HepG2 (cell line): ENCODE results near the gene ABCA13. TPM values are rescaled to one million over a fixed set of nuclear protein-coding genes. Genes with fewer than 3 reads are reported as not detected.

Experiments used
- ATAC-seq: fragments of 200-7000 bp; cut with Tn5 transposase; 3 replicates; pipeline ENCODE4 v1.9.1; 2020; ENCODE audit warnings: mild to moderate bottlenecking, moderate library complexity
- BruUV-seq: library from RNA; stranded (reverse); fragments of 400-500 nt; replicated peaks from 2 replicates; lab custom pipeline; 2021; lab: Mats Ljungman, UMichigan
- CTCF ChIA-PET: fragments of 300-600 bp; formaldehyde crosslinking; extraction: SDS; loops from one replicate; lab custom pipeline; 2021; ENCODE audit warnings: low total read pairs, inconsistent platforms, low intra/inter-chr PET ratio; lab: Yijun Ruan, JAX
- POLR2A ChIA-PET: fragments of 350-600 bp; sonication (Branson Sonifier 250); formaldehyde crosslinking; loops from one replicate; lab custom pipeline; 2020; ENCODE audit warnings: antibody characterized with exemption, inconsistent platforms; lab: Yijun Ruan, JAX
- DNase-seq: peaks from one replicate; pipeline ENCODE4 v3.0.0-alpha.2; 2015; ENCODE audit warnings: low spot score
- FAIRE-seq: peaks from 3 replicates; lab custom pipeline; 2011; peaks lifted over from hg19 to GRCh38; lab: Jason Lieb, UNC
- H2AFZ ChIP-seq: one replicate; pipeline ENCODE4 v1.6.1; 2011; ENCODE audit warnings: low read length, inconsistent platforms
- H3K27ac ChIP-seq: fragments of 300-600 bp; 3 replicates; pipeline ENCODE4 v1.8.0; 2011; ENCODE audit warnings: mixed run types, mild to moderate bottlenecking, mixed read lengths, low read length, inconsistent platforms; ENCODE audit not compliant: insufficient read depth; ENCODE audit errors: extremely low read length
- H3K27me3 ChIP-seq, 2 experiments: fragments of 200-600 bp in 1 of 2; 2 replicates in 1 of 2; 3 replicates in 1 of 2; pipeline versions ENCODE4 v1.6.0 to v1.8.0; 2011; ENCODE audit warnings: low read length in 2 of 2, mild to moderate bottlenecking in 2 of 2, moderate library complexity in 2 of 2, inconsistent platforms in 1 of 2; ENCODE audit not compliant: insufficient read depth in 2 of 2, control insufficient read depth in 1 of 2
- H3K36me3 ChIP-seq, 2 experiments: fragments of 200-600 bp in 1 of 2; replicated peaks in 1 of 2; 2 replicates in 1 of 2; 3 replicates in 1 of 2; pipeline versions ENCODE4 v1.5.1 to v1.8.0; 2011; ENCODE audit warnings: low read length in 2 of 2, inconsistent platforms in 1 of 2; ENCODE audit not compliant: insufficient read depth in 2 of 2, control insufficient read depth in 1 of 2
- H3K4me1 ChIP-seq: 2 replicates; pipeline ENCODE4 v1.5.1; 2012; ENCODE audit warnings: low read length, inconsistent platforms; ENCODE audit not compliant: insufficient read depth
- H3K4me2 ChIP-seq: 2 replicates; pipeline ENCODE4 v1.6.0; 2011; ENCODE audit warnings: low read depth, low read length, inconsistent platforms
- H3K4me3 ChIP-seq, 3 experiments: fragments of 200-600 bp in 1 of 3; sonication (generic), shearing (Covaris generic) in 1 of 3; replicated peaks in 1 of 3; 2 replicates each; pipeline ENCODE4 v1.5.1; 2011 to 2016; ENCODE audit warnings: low read length in 3 of 3, inconsistent platforms in 2 of 3, low read depth in 2 of 3, mild to moderate bottlenecking in 2 of 3, control low read depth in 1 of 3, mixed read lengths in 1 of 3; ENCODE audit not compliant: insufficient read depth in 1 of 3
- H3K79me2 ChIP-seq: one replicate; pipeline ENCODE4 v1.6.1; 2011; ENCODE audit warnings: low read length, inconsistent platforms; ENCODE audit not compliant: insufficient read depth
- H3K9ac ChIP-seq: 2 replicates; pipeline ENCODE4 v1.6.0; 2011; ENCODE audit warnings: mild to moderate bottlenecking, low read depth, low read length, inconsistent platforms; ENCODE audit not compliant: insufficient read depth
- H3K9me3 ChIP-seq: 2 replicates; pipeline ENCODE4 v1.5.1; 2012; ENCODE audit warnings: mild to moderate bottlenecking, low read length
- H4K20me1 ChIP-seq: 2 replicates; pipeline ENCODE4 v1.6.0; 2011; ENCODE audit warnings: inconsistent platforms, mild to moderate bottlenecking, low read length, moderate library complexity; ENCODE audit not compliant: insufficient read depth
- CBX2 ChIP-seq, 2 experiments: fragments of 200-600 bp in 1 of 2; sonication (generic); formaldehyde crosslinking in 1 of 2; IDR thresholded peaks; 2 replicates each; pipeline versions ENCODE4 v1.7.0 to v1.8.1; 2018 to 2022; ENCODE audit warnings: low read depth in 2 of 2, low read length in 1 of 2, mild to moderate bottlenecking in 1 of 2, missing genetic modification reagents in 1 of 2
- CEBPZ ChIP-seq: IDR thresholded peaks from 2 replicates; pipeline ENCODE4 v1.6.1; 2012; ENCODE audit warnings: low read length, improper control_type of control experiment
- CSRNP1 ChIP-seq: sonication (generic); formaldehyde crosslinking; IDR thresholded peaks from 2 replicates; pipeline ENCODE4 v1.8.1; 2023; ENCODE audit warnings: mild to moderate bottlenecking, missing genetic modification reagents
- FOXO1 ChIP-seq: sonication (generic); formaldehyde crosslinking; IDR thresholded peaks from 2 replicates; pipeline ENCODE4 v1.4.0; 2020; ENCODE audit warnings: missing genetic modification reagents
- MATR3 ChIP-seq: sonication (generic); formaldehyde crosslinking; IDR thresholded peaks from 2 replicates; pipeline ENCODE4 v1.4.0; 2020; ENCODE audit warnings: missing genetic modification reagents
- MIER2 ChIP-seq: IDR thresholded peaks from 2 replicates; pipeline ENCODE4 v1.6.1; 2016; ENCODE audit warnings: missing biosample characterization, missing genetic modification reagents
- POLR2A ChIP-seq, 2 experiments: IDR thresholded peaks; 2 replicates each; pipeline ENCODE4 v1.6.1; 2011; ENCODE audit warnings: low read depth in 2 of 2, low read length in 2 of 2, mild to moderate bottlenecking in 1 of 2, moderate library complexity in 1 of 2; ENCODE audit not compliant: insufficient read depth in 1 of 2
- RARG ChIP-seq: sonication (generic); formaldehyde crosslinking; IDR thresholded peaks from 2 replicates; pipeline ENCODE4 v1.4.0; 2020; ENCODE audit warnings: low read depth, mild to moderate bottlenecking, missing genetic modification reagents
- ZBTB38 ChIP-seq: sonication (generic); formaldehyde crosslinking; IDR thresholded peaks from 2 replicates; pipeline ENCODE4 v1.5.1; 2020; ENCODE audit warnings: mild to moderate bottlenecking, missing genetic modification reagents
- ZBTB7A ChIP-seq: sonication (generic); formaldehyde crosslinking; IDR thresholded peaks from 2 replicates; pipeline ENCODE4 v1.8.0; 2022; ENCODE audit warnings: mild to moderate bottlenecking, missing genetic modification reagents
- ZNF574 ChIP-seq: sonication (generic); formaldehyde crosslinking; IDR thresholded peaks from 2 replicates; pipeline ENCODE4 v1.4.0; 2020; ENCODE audit warnings: missing genetic modification reagents
- in situ Hi-C: cut with HindIII; loops from 2 replicates; pipeline ENCODE4 v1.10.0; 2017; ENCODE audit warnings: low pct_unique_long_range_greater_than_20kb; ENCODE audit not compliant: extremely low pct_ligation_motif_present
- intact Hi-C: fragments of 100-400 bp; cut with micrococcal nuclease; formaldehyde crosslinking; loops from one replicate; pipeline ENCODE4 v1.10.0; 2022; ENCODE audit not compliant: unreplicated experiment
- polyA plus RNA-seq, 8 experiments: library from polyadenylated mRNA; depleted of rRNA in 3 of 8; stranded (reverse) in 7 of 8; unstranded in 1 of 8; fragments of >200 nt; fragmentation: Illumina TruSeq in 4 of 8; extraction: Trizol in 4 of 8; gene quantifications; 2 replicates each; pipeline versions ENCODE4 v1.2.1 to v1.2.3, GENCODE V29; 2011 to 2016; ENCODE audit warnings: low read depth in 4 of 8, missing spikeins in 1 of 8, mixed read lengths in 1 of 8; ENCODE audit not compliant: insufficient read depth in 1 of 8
- total RNA-seq, 5 experiments: library from RNA; depleted of rRNA; stranded (reverse); fragments of >200 nt; fragmentation: Illumina TruSeq; extraction: Trizol; gene quantifications; 2 replicates each; pipeline ENCODE4 v1.2.3, GENCODE V29; 2016; ENCODE audit warnings: low read depth in 1 of 5

ABCA13 gene
- total and polyA plus RNA-seq, 2 of the 13 experiments (the other 11 are each of a cell fraction or from before 2014, with no cell fraction given), result 0.03 TPM; not detected in 1

GRCh38 chr7:48130658-48131108, 40.6 kb upstream of the ABCA13 start:
- Histone ChIP-seq H3K27ac (no peak overlapping the region), H3K4me3 (no peak overlapping the region), H3K4me2 (no peak overlapping the region), H4K20me1 (no peaks in the 10 kb centered on the region), H3K9me3 (no peaks in the 10 kb centered on the region), H3K79me2 (no peaks in the 10 kb centered on the region), H3K9ac (no peak overlapping the region), H3K27me3 (no peaks in the 10 kb centered on the region; a peak in 1 of 5 replicates)
- no TSS peak for BruUV-seq
- CTCF ChIA-PET, result no interaction called here
- in situ Hi-C loops, result no loop called here
- no peak for DNase-seq
- FAIRE-seq, result no peak
- TF ChIP-seq MATR3 (CRISPR knock-in tag), result no peak
- TF ChIP-seq CBX2 (IDR thresholded peaks at IDR 0.05; ENCODE audit: low read depth, low read length), result no peak
- TF ChIP-seq CBX2 (CRISPR knock-in tag; IDR thresholded peaks at IDR 0.05; ENCODE audit: low read depth), result no peak
- TF ChIP-seq MIER2 (CRISPR knock-in tag), result no peak
- no peak for TF ChIP-seq RARG (CRISPR knock-in tag)
- no peak for TF ChIP-seq CEBPZ
- TF ChIP-seq ZBTB7A (CRISPR knock-in tag), result no peak
- no peak for TF ChIP-seq FOXO1 (CRISPR knock-in tag)
- no peak for TF ChIP-seq ZBTB38 (CRISPR knock-in tag)
- no peak for TF ChIP-seq CSRNP1
- no peak for TF ChIP-seq POLR2A (IDR thresholded peaks at IDR 0.05; ENCODE audit: insufficient read depth in 1 of 2, low read depth in 2 of 2, low read length in 2 of 2)
- no peak for TF ChIP-seq ZNF574 (CRISPR knock-in tag)
- TF ChIP-seq, all 625 proteins: peak for 0
- H3K36me3 ChIP-seq, result no peaks in the 10 kb centered on the region
- H3K4me1 ChIP-seq, result no peaks in the 10 kb centered on the region
- POLR2A ChIA-PET, result no interaction called here
- ATAC-seq, result no peak
- intact Hi-C loops, result no loop called here
- no peak overlapping the region for H2AFZ ChIP-seq
